HFFc6 (cell line): Measurements from ENCODE around the gene S1PR3. TPM values are rescaled to one million over a fixed set of nuclear protein-coding genes. Genes with fewer than 3 reads are reported as not detected.

Source experiments
- DNase-seq: peaks from one replicate; pipeline ENCODE4 v3.0.0-alpha.2; 2018
- H3K27ac Mint-ChIP-seq: 2 replicates; pipeline ENCODE4 v1.8.0; 2020; ENCODE audit warnings: mild to moderate bottlenecking, mixed read lengths
- H3K27me3 Mint-ChIP-seq: 2 replicates; pipeline ENCODE4 v1.8.0; 2021; ENCODE audit warnings: mild to moderate bottlenecking, moderate library complexity, mixed read lengths; ENCODE audit not compliant: insufficient read depth
- H3K36me3 Mint-ChIP-seq: 2 replicates; pipeline ENCODE4 v1.8.0; 2021; ENCODE audit warnings: low read depth, mixed read lengths
- H3K4me1 Mint-ChIP-seq: 2 replicates; pipeline ENCODE4 v1.8.0; 2020; ENCODE audit warnings: low read depth, mixed read lengths
- H3K4me3 Mint-ChIP-seq: 2 replicates; pipeline ENCODE4 v1.8.0; 2020; ENCODE audit warnings: mild to moderate bottlenecking, moderate library complexity, mixed read lengths
- H3K9me3 Mint-ChIP-seq: 2 replicates; pipeline ENCODE4 v1.8.0; 2020; ENCODE audit warnings: mild to moderate bottlenecking, mixed read lengths
- total RNA-seq, 6 experiments: library from RNA; stranded (reverse); fragmentation: NEBNext Ultra II Directional; extraction: Animal tissue kit (Norgen Biotek cat#: 25700); gene quantifications; 2 replicates in 1 of 6; 3 replicates in 5 of 6; pipeline ENCODE4 v1.2.3, GENCODE V29; 2021
- TF ChIP-seq, protein P1 (sequence below): fragments of 200-600 bp; sonication (generic); IDR thresholded peaks from 2 replicates; pipeline ENCODE4 v1.5.0; 2021; ENCODE audit warnings: antibody characterized with exemption, mild to moderate bottlenecking

Gene S1PR3
- total RNA-seq, 6 experiments from 2014 or later = 15.1 to 27.7 (median 23.9) TPM

DNA sequence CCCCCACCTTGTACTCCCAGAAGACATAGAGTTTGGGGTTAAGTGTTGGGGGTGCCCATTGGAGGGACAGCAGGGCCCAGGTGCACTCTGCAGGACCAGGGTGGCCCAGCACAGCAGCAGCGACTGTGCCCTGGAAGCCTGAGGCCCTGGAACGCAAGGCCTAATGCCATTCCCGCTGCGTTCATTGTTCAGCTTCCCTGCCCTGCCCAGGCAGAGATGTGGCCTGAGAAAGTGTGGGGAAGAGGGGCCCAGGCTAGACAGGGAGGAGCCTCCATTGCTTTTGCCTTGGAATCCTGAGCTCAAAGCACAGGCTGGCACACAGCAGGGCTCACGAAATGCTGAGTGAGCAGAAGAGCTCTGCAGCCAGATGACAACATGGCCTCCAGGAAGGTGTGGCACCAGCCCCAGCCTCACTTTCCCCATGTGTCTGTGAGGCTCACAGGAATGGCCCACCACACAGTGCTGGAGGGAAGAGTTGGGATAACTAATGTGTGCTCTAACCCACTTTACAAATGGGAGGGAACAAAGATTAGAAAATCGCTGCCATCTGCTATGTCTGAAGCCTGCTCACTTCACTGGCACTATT, 19.4 kb downstream of the S1PR3 start:
- no peak for DNase-seq
- Mint-ChIP-seq H3K27ac (no peak overlapping the region), H3K27me3 (peaks cover 2% of the 10 kb centered on the region; the same call in 1 of the 2 replicates), H3K9me3 (no peaks in the 10 kb centered on the region), H3K36me3 (no peaks in the 10 kb centered on the region), H3K4me3 (no peak overlapping the region), H3K4me1 (peaks cover 9% of the 10 kb centered on the region)
- TF ChIP-seq, protein P1, sequence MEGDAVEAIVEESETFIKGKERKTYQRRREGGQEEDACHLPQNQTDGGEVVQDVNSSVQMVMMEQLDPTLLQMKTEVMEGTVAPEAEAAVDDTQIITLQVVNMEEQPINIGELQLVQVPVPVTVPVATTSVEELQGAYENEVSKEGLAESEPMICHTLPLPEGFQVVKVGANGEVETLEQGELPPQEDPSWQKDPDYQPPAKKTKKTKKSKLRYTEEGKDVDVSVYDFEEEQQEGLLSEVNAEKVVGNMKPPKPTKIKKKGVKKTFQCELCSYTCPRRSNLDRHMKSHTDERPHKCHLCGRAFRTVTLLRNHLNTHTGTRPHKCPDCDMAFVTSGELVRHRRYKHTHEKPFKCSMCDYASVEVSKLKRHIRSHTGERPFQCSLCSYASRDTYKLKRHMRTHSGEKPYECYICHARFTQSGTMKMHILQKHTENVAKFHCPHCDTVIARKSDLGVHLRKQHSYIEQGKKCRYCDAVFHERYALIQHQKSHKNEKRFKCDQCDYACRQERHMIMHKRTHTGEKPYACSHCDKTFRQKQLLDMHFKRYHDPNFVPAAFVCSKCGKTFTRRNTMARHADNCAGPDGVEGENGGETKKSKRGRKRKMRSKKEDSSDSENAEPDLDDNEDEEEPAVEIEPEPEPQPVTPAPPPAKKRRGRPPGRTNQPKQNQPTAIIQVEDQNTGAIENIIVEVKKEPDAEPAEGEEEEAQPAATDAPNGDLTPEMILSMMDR = no peak

DNA sequence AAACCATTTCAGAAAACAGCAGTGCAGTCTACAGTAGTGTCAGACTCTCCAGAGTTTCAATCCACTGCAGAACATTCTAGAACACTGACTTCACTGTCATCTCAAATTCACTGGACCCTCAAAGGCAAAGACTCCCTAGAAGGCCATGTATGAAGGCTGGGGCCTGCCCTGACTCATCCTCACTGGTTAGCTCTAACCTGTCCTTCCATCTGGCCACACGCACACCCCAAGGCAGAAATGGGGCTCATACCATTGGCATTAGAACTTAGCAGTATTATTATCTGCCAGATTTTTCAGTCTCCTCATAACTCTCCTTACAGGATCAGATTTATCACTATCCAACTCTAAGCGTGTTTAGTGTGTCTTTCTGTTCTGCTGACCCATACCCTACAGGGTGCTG, 20.4 kb downstream of the S1PR3 start:
- no peak overlapping the region for H3K4me3 Mint-ChIP-seq
- peaks cover 9% of the 10 kb centered on the region for H3K4me1 Mint-ChIP-seq
- peaks cover 2% of the 10 kb centered on the region; the same call in 1 of the 2 replicates for H3K27me3 Mint-ChIP-seq
- peak; percentile 35 for DNase-seq
- no peaks in the 10 kb centered on the region for H3K36me3 Mint-ChIP-seq
- H3K27ac Mint-ChIP-seq = no peak overlapping the region
- TF ChIP-seq, protein P1 = no peak
- H3K9me3 Mint-ChIP-seq = no peaks in the 10 kb centered on the region

DNA sequence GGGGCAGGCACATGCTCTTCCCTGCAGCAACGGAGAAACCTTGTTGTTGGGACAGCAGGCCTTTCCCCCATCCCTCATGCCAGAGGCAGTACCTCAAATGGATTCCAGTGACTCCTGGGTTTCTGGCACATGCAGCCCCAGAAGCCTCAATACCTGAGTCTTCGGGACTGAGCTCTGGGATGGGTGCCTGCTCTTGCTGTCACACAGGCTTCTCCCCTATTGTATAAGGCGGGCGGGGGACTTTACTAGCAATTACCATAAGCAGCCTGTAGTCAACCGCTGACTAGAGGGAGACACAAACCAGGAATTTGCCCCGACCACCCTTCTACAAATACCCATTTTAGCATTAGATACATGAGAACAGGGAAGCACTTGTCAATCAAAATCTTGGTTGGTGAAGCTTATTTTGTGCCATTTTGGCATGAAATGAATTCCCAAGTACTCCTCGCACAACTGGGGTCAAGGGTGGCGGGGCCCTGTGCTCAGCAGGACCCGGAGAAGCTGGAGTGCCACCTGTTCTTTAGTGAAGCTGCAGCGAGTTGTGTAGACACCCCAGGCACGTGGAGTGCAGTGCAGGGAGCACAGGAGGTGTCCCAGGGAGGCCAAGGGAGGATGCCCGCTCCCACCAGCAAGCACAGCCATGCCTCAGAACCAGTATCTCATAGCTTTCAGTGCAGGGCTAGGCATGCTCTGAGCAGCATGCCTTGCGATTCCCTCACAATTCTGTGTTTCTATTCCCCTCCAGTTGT, 21.2 kb downstream of the S1PR3 start:
- peaks cover 2% of the 10 kb centered on the region for H3K27me3 Mint-ChIP-seq
- peaks cover 9% of the 10 kb centered on the region for H3K4me1 Mint-ChIP-seq
- no peaks in the 10 kb centered on the region for H3K36me3 Mint-ChIP-seq
- H3K4me3 Mint-ChIP-seq = no peak overlapping the region
- TF ChIP-seq, protein P1 = no peak
- DNase-seq = no peak
- no peaks in the 10 kb centered on the region for H3K9me3 Mint-ChIP-seq
- no peak overlapping the region for H3K27ac Mint-ChIP-seq

DNA sequence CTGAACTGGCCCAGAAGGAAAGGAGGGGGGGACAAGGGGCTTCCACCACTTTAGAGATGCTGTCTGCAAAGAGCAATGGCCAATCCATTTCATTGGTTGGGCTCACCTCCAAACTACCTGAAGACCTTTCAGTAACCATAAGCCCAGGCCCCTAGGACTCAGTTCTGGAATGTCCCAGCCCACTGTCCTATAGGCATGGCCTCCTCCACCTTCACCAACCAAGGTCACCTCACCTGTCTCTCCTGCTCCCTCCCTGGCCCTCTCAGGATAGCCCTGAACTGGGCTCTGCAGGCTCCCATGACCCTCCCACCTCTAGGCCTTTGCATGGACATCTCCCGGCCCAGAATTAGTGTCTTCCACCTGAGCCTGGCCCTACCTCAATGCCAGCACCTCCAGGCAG, 22.4 kb downstream of the S1PR3 start:
- H3K27me3 Mint-ChIP-seq = peaks cover 2% of the 10 kb centered on the region
- no peak for DNase-seq
- no peak overlapping the region for H3K27ac Mint-ChIP-seq
- no peaks in the 10 kb centered on the region for H3K36me3 Mint-ChIP-seq
- TF ChIP-seq, protein P1 = no peak
- no peak overlapping the region for H3K4me3 Mint-ChIP-seq
- H3K9me3 Mint-ChIP-seq = no peaks in the 10 kb centered on the region
- peaks cover 9% of the 10 kb centered on the region for H3K4me1 Mint-ChIP-seq

DNA sequence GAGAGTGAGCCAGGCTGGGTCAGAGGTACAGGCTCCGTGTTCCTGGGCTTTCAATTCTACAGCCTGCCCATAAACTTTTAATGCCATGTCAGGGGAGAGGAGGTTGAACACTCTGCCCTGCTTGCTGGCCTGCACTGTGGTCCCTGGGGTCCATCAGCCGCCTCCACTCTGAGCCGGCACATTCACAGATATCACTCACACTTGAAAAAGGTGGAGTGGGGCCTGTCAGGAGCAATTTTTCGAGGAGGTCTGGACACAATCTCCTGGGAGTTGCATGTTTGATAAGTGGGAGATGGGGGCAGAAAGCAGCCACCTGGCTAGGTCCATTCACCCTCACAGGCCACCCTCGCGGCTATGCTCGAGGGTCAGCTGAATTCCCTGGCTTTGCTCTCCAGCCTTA, 22.9 kb downstream of the S1PR3 start:
- Mint-ChIP-seq H3K36me3 (no peaks in the 10 kb centered on the region), H3K9me3 (no peaks in the 10 kb centered on the region), H3K27me3 (peaks cover 2% of the 10 kb centered on the region), H3K27ac (no peak overlapping the region), H3K4me3 (no peak overlapping the region), H3K4me1 (peaks cover 9% of the 10 kb centered on the region)
- TF ChIP-seq, protein P1 = no peak
- no peak for DNase-seq
